Dedifferentiated amniotic fluid mesenchymal stem cell (primary cell): ENCODE data around the gene MYOM3.
"Not testable (repeated sequence)": the region's sequence is repeated elsewhere in the genome, so short reads cannot be mapped to it uniquely, and the experiment has no call there.

Experiments used
- DNase-seq: peaks from one replicate; pipeline ENCODE4 v3.0.0-alpha.2; 2016; ENCODE audit errors: extremely low spot score

Gene MYOM3

DNA sequence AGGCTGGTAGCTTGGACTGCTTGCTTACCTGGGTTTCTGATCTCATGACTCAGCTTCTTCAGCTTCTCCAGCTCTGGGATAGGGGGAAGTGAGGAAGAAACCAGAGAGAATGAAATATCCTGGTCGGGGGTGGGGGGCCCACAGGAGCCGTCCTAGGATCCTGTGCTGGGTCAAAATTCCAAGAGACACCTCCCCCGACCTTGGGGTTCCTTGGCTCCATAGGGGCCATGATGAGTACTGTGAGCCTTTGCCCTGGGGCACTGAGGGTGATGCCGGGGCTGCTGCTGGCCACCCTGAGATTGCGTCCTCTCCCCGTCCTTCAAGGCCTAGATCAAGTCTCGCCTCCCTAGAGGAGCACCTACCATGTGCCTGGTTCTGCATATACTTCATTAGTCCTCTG, 40.0 kb downstream of the MYOM3 start:
- no peak for DNase-seq

GRCh38 chr1:24070821-24071393, 41.0 kb downstream of the MYOM3 start:
- DNase-seq: peak; percentile 78

DNA sequence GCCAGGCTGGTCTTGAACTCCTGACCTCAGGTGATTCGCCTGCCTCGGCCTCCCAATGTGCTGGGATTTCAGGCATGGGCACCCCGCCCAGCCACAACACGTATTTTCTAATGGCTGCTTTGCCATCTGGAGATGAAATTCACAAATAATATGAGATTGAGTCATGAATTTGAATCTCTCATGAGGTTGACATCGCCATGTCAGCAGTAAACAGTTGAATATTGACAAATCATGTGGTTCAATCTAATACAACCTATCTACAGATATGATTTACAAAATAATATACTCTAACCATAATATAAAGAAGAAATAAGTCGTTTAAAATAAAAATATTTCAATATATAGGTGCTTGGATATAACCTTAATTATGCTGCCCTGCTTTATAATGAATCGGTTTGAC, 42.1 kb downstream of the MYOM3 start:
- no peak for DNase-seq

DNA sequence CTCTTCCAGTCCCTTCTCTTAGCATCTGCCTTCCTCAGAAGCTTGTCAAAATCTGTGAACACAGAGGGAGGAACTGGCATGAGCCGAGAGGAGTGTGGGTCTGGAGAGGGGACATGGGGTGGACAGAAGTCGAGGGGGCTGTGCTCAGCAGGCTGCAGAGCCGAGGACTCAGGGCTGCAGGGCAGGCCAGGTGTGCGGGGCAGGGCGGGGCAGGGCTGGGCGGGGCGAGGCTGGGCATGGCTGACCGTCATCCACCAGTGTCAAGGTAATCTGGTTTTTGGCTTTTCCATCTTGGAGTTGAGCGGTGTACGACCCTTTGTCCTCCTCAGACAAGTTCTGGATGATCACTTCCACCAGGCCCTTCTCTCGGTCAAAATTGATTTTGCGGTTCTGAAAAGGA, 44.0 kb downstream of the MYOM3 start:
- DNase-seq: no peak

DNA sequence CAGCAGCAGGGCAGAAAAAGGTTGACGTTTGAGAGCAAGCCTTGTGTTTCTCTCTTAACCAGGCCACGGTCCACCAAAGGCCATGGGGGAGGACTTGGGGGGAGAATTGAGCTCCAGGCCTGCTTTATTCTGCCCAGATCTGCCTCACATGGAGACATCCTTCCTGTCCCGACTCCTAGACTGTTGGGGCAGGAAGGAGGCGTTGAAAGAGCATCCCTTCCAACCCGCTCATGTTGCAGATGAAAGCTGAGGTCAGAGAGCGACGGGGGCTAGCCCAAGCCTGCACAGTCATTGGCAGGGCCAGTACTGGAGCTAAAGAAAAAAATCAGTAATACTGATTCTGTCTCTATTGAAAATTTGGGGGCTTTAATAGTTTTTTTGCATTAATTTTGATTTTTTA, 46.6 kb downstream of the MYOM3 start:
- DNase-seq: no peak

- no peak for DNase-seq
Observed at GRCh38 chr1:24062221-24062620, 49.7 kb downstream of the MYOM3 start.

GRCh38 chr1:24060482-24060881, 51.5 kb downstream of the MYOM3 start:
- no peak for DNase-seq

GRCh38 chr1:24058671-24059455, 53.1 kb downstream of the MYOM3 start:
- no peak for DNase-seq

DNA sequence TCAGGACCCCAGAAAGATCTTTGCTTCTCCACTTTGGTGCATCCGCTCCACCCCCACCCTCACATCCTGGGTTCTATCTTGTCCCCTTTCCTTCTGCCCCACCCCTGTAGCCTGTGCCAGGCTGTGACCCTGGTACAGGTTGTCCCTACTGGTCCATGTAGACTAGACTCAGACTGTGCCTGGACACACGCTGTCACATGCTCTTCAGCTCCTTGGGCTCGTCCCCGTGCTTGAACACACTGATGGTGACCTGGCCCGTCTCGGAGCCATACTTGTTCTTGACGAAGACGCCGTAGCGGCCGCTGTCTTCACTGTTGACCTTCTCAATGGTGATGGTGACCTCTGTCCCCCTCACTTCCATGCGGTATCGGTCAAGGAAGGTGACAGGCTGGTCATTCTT, 54.8 kb downstream of the MYOM3 start:
- no peak for DNase-seq

- DNase-seq: no peak
Observed at GRCh38 chr1:24055681-24056080, 56.3 kb downstream of the MYOM3 start.

DNA sequence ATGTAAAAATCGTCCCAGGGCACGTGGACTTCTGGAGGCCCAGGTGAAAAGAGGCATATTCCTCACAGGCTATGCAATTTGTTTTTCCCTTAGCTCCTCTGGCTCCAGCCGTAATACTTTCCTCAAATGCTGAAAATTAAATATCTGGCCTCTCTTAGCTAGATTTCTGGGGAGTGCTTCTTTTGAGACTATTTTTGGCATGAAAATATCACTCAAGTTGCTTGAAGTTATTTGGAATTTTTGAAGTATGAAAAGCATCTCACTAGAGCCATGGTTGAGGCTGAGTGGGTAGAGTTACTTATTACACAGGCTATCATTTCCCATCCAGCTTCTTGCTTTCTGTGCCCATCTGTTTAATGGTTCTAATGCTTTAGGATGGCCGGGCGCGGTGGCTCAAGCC, 59.7 kb downstream of the MYOM3 start:
- DNase-seq: peak; percentile 75

GRCh38 chr1:24051206-24051945, 60.6 kb downstream of the MYOM3 start:
- no peak for DNase-seq

DNA sequence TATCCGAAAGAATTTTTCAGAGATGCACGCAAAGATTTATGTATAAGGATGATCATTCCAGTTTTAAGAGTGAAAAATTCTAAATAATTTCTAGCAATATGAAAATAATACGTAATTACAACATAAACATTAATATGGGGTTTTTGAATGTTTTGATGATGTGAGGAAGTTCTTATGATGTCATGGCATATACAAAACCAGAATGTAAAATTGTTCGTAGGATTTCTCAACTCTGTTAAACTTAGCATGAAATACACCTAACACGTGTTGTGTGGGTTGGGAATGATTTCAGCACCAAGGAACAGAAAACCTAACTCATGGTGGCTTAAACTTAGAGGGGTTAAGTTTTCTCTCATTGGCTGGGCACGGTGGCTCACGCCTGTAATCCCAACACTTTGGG, 62.2 kb downstream of the MYOM3 start:
- no peak for DNase-seq

DNA sequence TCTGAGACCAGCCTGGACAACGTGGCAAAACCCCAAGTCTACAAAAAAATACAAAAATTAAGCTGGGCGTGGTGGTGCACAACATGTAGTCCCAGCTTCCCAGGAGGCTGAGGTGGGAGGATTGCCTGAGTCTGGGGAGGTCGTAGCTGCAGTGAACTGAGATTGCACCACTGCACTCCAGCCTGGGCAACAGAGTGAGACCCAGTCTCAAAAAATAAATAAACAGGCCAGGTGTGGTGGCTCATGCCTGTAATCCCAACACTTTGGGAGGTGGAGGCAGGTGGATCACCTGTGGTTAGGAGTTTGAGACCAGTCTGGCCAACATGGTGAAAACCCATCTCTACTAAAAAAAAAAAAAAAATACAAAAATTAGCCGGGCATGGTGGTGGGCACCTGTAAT, 63.0 kb downstream of the MYOM3 start:
- DNase-seq: not testable (repeated sequence)

- no peak for DNase-seq
Observed at GRCh38 chr1:24048205-24048869, 63.6 kb downstream of the MYOM3 start.

- DNase-seq: peak; percentile 29
Observed at GRCh38 chr1:24047110-24047477, 64.8 kb downstream of the MYOM3 start.

DNA sequence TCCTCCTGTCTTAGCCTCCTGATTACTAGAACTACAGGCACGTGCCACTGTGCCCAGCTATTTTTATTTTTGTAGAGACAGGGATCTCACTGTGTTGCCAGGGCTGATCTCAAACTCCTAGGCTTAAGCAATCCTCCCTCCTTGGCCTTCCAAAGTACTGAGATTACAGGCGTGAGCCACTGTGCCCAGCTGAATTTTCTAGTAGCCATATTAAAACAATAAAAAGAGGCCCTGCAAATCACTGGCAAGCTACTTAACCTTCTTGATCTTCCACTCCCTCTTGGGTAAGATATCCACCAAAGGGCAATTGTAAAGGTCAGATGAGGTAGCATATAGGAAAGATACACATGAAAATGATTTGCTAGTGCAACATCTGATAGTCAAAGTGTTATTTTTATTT, 66.2 kb downstream of the MYOM3 start:
- DNase-seq: no peak

- not testable (repeated sequence) for DNase-seq
Observed at GRCh38 chr1:24044672-24045071, 67.3 kb downstream of the MYOM3 start.

DNA sequence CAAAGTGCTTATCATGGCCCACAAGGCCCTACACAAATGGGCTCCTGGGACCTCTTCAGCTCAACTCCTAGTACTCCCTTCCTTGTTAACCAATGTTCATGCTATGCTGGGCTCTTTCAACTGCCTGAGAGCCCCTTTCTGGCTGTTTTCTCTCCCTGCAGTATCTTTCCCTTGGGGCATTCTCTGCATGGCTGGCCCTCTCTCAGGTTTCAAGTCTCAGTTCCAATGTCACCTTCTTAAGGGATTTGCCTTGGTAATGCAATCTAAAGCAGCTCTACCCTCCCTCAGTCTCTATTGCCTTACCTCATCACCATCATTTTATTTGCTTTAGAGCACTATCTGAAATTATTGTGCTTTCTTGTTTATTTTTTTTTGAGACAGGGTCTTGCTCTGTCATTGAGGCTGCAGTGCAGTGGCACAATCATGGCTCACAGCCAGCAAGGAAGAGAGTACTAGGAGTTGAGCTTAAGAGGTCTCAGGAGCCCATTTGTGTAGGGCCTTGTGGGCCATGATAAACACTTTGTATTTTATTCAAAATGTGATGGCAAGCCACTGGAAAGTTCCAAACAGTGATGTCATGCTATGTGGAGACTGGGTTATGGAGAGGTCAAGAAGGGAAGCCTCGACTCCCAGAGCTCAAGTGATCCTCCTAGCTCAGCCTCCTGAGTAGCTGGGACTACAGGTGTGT, 68.4 kb downstream of the MYOM3 start:
- no peak for DNase-seq

- no peak for DNase-seq
Observed at GRCh38 chr1:24042315-24042714, 69.6 kb downstream of the MYOM3 start.

- no peak for DNase-seq
Observed at GRCh38 chr1:24036088-24036487, 75.8 kb downstream of the MYOM3 start.

DNA sequence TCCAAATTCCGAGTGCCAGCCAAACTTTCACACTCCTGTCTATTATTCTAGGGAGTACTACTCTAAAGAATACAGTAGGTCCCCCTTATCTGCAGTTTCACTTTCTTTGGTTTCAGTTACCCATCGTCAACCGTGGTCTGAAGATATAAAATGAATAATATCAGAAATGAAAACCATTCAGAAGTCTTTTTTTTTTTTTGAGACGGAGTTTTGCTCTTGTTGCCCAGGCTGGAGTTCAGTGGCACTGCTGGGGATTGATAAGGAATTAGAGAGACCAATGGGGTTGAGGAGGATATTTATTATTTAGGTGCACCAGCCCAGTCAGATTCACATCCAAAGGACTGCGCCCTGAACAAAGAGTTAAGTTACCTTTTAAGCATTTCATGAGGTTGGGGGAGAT, 79.0 kb downstream of the MYOM3 start:
- no peak for DNase-seq
